Measurements from ENCODE around the gene GJC2.

GRCh38 chr1:228168563-228169270 is 19.0 kb downstream of the GJC2 start:
- TF ChIP-seq CTCF (IDR thresholded peaks at IDR 0.05) (no peak), POLR2AphosphoS5 (IDR thresholded peaks at IDR 0.05) (no peak), POLR2A (IDR thresholded peaks at IDR 0.05) (no peak)

Measured in upper lobe of left lung (tissue), 4 donors.